Measurements from ENCODE around the gene NUMB.

The NUMB gene

DNA sequence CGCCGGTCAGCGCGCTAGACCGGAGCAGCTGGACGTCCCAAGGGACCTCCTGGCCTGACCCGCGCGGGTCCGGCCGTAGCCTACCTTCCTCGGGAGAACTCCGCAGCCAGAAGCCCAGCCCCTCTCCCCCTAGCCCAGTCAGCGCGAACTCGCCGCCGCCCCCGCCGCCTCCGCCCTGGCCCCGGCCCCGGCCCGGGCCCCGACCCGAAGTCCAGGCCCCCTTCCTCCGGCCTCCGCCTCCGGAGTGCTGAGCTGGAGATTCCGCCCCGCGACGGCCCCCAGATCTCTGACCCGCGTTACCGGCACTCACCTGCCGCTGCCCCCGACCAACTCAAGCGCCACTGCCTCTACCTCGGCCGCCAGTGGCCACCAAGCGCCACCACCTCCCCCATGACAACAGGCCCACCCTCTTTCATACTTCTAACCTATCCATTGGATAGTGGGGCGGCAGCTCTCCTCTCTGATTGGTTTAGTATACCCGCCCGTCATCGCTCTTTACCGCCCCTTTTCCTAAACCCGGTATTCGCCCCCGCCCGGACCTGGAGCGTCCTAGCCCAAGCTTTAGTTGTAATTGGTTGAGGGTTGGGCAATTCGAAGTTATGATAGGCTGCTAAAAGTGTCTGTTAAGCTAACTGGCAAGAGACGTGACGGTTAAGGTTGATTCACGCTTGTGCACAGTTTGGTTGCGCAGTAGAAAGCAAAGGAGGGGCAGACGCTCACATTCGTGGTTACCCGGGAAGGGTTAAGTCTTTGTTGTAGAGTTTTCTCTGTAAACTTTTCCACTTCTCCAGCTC is at the start of gene NUMB:
TSS of gene NUMB (minus strand) at position 364 of the 794 bp plus-strand sequence. CDS start 102,795 bp downstream, outside the sequence.
- peak; percentile 96 for DNase-seq (ENCODE audit: low spot score)

DNA sequence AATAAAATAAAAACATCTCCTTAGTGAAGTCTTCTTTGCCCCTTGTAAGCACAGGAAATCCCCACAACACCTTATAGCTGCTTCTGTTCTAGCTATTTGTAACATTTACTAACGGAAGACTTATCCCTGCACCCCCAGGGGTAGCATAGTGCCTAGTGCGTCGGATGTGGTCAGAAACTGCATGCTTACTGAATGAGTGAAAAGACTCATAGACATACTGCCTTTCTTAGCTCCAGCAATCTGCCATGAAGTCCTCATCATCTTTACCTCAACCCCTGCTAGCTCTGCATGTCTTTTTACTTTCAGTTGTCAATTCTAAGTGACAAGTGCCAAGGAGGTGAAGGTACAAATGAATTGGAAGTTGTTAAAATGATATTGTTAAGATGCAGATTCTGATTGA is 45.3 kb upstream of the NUMB start:
- no peak for DNase-seq (ENCODE audit: low spot score)

DNA sequence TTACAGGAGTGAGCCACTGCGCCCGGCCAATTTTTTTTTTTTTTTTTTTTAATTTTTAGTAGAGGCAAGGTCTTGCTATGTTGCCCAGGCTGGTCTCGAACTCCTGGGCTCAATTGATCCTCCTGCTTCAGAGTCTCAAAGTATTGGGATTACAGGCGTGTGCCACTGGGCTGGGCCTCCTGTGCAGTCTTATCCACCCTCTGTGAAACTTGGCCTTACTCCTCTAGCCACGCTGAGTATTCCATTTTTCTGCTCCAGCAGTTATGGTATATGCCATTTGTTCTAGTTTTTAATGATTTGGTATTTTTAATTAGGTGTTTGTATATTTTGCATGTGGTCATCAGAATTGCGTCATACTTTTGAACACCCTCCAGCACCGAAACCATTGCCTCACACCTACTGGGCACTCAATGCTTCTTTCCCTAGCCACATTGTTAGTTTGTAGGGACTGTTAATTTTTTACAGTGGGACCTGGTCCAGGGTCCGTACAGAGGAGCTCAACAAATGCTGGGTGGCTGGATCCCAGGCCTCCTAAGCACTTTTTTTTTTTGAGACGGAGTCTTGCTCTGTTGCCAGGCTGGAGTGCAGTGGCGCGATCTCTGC is 43.8 kb upstream of the NUMB start:
- DNase-seq (ENCODE audit: low spot score): no peak

DNA sequence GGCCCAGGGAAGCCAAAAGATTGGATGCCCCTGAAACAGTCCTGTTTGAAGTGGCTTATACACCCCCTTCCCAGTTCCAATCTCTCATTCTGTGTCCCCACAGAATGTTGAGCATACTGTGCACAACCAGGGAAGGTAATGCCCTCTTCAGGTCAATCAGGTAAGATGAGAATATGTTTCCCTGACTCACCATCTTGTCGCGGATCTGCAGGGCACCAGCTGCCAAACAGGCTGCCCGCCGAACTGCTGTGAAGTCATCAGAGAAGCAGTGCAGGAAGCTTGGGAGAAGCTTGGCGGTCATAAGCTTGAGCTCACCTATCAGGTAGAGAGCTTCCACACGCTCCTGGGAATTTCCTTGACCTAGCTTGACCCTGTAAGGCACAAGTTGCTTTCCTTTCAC is 42.0 kb upstream of the NUMB start:
- no peak for DNase-seq (ENCODE audit: low spot score)

DNA sequence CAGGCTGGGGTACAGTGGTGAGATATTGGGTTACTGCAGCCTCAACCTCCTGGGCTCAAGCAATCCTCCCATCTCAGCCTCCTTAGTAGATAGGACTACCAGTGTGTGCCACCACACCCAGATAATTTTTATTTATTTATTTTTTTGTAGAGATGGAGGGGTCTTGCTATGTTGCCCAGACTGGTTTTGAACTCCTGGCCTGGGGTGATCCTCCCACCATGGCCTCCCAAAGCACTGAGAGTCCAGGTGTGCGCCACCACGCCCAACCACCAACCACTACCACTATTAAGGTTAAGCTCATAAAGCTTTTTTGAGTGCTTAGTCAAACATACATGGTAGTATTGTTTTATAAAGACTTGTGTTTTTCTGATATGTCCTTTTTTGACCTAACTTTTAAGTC is 36.2 kb upstream of the NUMB start:
- no peak for DNase-seq (ENCODE audit: low spot score)

DNA sequence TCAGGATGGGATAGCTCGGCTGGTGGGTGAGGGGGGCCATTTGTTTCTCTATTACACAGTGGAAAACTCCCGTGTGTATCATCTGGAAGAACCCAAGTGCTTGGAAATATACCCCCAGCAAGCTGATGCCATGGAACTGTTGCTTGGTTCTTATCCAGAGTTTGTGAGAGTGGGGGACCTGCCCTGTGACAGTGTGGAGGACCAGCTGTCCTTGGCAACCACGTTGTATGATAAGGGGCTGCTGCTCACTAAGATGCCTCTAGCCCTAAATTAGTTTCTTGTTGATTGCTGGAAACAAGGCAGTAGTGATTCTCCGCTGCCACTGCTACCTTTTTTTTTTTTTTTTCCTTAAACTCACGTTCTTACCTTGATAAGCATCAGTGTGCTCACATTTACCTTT is 34.3 kb upstream of the NUMB start:
- DNase-seq (ENCODE audit: low spot score): no peak

DNA sequence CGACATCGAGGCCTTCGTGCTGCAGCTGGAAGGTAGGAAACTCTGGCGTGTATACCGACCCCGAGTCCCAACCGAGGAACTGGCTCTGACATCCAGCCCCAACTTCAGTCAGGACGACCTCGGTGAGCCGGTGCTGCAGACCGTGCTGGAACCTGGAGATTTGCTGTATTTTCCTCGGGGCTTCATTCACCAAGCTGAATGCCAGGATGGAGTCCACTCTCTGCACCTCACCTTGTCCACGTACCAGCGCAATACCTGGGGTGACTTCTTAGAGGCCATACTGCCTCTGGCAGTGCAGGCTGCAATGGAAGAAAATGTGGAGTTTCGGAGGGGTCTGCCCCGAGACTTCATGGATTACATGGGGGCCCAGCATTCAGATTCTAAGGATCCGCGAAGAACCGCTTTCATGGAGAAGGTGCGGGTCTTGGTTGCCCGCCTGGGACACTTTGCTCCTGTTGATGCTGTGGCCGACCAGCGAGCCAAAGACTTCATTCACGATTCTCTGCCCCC is 33.8 kb upstream of the NUMB start:
- DNase-seq (ENCODE audit: low spot score): no peak

DNA sequence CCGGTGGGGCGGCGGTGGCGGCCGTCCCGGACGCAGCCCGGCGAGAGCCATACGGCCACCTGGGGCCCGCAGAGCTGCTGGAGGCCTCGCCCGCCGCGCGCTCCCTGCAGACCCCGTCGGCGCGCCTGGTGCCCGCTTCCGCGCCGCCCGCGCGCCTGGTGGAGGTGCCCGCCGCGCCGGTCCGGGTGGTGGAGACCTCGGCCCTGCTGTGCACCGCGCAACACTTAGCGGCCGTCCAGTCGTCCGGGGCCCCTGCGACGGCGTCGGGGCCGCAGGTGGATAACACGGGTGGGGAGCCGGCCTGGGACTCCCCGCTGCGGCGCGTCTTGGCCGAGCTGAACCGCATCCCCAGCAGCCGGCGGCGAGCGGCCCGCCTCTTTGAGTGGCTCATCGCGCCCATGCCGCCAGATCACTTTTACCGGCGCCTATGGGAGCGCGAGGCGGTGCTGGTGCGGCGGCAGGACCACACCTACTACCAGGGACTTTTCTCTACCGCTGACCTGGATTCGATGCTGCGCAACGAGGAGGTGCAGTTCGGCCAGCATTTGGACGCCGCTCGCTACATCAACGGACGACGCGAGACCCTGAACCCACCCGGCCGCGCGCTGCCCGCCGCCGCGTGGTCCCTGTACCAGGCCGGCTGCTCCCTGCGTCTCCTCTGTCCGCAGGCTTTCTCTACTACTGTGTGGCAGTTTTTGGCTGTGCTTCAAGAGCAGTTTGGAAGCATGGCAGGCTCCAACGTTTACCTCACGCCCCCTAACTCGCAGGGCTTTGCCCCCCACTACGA is 33.1 kb upstream of the NUMB start:
- DNase-seq (ENCODE audit: low spot score): peak; percentile 77

DNA sequence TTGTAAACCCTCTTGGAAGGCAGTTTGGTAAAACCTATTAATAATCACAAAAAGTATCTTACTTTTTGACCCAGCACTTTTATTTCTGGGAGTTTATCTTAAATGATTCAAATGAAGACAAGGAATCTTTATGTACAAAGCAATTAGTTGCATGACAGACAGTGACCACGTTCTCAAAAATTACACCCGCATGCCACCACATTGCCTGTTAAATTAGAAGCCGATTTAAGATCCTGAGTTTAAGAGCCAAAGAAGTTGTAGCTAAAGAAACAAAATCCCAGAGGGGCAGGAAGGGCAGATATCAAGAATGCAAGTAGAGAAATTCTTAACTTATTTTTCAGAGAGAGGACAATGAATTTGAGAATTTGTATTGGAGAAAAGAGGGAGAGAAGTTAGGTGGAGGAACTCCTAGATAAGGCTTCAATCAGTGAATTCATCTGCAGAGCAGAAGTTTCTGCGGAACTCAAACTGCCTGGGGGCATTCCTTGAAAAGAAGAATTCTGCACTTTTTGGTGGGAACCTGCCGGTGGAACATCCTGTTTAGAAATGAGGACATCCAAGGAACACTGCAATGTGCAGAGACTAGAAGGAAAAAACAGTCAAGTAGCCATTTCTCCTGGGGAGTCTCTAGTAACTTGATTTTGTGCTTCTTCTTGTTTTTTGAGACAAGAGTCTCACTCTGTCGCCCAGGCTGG is 31.3 kb upstream of the NUMB start:
- DNase-seq (ENCODE audit: low spot score): no peak

DNA sequence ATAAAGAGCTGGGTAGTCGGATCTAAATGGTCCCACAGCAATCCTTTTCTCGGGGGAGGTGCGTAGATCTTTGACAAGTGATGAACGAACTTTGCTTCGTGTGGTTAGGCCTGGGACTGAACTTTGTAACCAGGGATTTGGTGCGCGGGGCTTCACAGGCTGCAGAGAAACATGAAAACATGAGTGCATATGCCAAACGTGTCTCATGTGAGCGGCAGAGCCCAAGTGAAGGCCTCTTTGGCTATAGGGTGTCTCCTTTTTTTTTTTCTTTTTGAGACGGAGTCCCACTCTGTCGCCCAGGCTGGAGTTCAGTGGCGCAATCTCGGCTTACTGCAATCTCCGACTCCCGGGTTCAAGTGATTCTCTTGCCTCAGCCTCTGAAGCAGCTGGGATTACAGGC is 20.3 kb upstream of the NUMB start:
- DNase-seq (ENCODE audit: low spot score): no peak

DNA sequence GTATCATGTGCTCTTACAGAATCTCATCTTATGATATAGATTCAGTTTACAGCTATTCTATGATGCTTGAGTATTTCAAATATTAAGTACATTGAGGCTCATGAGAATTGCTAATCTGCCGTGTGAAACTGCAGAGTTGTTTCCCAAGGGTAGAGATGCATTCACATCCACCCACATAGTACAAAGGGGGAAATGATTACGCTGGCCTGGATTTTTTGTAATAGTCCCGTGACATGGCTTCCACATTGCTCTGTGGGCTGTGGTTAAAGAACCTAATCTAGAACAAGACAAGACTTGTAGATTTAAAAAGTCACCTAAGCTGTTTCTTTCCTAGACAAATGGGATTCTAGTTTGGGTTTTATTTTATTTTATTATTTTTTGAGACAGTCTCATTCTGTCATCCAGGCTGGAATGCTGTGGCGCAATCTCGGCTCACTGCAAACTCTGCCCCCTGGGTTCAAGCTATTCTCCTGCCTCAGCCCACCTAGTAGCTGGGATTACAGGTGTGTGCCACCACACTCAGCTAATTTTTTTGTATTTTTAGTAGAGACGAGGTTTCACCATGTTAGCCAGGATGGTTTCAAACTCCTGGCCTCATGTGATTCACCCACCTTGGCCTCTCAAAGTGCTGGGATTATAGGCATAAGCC is 19.4 kb upstream of the NUMB start:
- DNase-seq (ENCODE audit: low spot score): no peak

DNA sequence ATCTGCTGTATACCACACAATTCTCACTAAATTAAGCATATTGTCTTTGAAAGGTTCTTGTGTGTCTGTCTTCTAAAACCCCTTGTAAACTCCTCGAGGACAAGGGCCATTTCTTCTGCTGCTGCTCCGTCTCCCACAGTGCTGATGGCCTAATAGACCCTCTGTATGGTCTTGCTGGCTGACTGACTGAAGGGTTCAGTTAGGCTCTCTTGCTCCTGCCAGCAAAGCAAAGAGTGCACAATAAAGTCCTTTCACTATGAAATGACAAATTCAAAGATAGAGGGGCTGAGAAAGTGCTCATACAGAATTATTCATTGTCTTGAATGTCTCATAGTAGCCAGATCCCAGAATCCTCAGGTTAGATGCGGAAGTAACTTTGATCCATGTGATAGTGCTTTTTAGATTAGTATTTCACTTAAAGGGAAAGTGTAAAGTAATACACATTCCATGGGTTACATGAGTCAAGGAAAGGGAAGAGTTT is 18.1 kb upstream of the NUMB start:
- DNase-seq (ENCODE audit: low spot score): no peak

DNA sequence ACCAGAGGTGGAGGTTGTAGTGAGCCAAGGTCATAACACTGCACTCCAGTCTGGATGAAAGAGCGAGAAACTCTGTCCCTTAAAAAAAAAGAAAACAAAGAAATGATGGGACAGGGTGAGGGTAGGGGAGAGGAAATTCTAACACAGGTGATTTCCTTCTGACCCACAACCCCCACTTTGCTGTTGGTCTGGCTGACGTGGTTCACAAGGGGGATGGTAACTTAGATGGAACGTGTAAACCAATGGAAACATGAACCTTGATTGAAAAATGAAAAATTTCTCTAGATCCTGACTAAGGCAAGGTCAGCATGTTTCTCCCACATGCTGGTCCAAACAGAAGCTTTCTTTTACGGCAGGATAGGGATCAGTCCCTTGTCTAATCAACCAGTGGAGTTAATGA is 16.6 kb upstream of the NUMB start:
- DNase-seq (ENCODE audit: low spot score): no peak

DNA sequence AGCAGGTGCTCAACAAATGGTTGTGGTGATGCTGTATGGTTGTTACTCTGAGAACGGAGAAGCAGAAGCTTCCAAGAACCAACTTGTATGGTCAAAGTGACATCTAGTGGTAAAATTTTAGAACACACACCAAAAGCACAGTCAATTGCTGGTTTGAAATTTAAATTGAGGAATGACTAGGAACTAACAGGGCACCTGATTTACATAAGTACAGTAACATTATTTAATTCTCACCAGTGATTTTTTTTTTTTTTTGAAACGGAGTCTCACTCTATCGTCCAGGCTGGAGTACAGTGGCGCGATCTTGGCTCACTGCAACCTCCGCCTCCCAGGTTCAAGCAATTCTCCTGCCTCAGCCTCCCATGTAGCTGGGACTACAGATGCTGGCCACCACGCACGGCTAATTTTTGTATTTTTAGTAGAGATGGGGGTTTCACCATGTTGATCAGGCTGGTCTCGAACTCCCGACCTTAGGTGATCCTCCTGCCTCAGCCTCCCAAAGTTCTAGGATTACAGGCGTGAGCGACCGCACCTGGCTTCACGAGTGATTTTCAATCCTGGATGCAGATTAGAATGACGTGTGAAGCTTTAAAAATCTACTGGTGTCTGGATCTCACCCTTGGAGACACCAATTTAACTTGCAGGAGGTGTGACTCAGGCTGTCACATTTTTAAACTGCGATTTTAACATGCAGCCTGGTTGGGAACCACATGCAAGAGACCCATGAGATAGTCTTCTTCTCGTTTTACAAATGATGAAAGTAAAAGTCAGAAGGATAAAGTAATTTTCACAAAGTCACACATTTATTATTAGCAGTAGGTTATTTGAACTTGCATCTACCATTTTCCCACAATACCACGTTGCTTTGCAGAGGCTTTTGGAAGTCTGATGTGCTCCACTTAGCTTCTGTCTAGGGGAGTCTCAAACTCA is 14.1 kb upstream of the NUMB start:
- DNase-seq (ENCODE audit: low spot score): peak; percentile 69

DNA sequence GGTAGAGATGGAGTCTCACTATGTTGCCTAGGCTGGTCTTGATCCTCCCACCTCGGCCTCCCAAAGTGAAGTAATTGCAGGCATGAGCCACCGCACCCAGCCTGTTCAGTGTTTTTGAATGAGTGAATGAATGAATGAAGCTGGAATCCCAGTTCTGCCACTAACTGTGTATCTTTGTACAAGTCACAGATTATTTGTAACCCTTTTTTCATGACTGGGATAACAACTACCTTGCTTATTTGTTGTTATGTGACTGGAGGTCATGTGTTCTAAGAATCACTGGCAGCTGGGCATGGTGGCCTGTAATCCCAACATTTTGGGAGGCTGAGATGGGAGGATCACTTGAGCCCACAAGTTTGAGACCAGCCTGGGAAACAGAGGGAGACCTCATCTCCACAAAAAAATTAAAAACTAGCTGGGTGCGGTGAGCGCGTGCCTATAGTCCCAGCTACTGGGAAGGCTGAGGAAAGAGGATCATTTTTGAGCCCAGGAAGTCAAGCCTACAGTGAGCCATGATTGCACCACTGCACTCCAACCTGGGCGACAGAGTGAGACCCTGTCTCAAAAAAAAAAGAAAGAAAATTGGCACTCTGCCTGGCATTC is 13.3 kb upstream of the NUMB start:
- no peak for DNase-seq (ENCODE audit: low spot score)

DNA sequence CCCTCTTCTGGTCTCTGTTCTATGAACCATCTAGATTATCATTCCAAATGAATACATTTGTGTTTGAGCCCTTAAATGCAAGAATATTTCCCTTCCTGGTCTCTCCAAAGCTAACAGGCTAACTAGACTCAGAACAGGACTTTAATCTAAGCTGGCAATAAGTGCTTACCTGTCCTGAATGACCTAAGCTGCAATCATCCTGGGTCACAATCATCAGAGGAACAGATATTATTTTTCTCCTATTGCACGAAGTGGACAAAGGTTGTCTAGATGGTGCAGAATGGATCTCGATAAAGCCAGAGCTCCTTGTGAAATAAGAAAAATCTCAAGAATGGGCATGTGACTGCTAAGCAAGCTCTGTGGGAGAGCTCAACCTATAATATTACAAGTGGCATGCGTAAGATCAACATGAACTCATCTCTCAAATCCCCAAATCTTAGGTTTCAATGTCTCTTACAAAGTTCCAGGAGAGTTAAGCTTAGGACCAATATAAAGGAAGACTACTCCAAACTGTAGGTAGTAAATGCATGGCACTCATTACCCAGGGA is 10.6 kb upstream of the NUMB start:
- DNase-seq (ENCODE audit: low spot score): no peak

DNA sequence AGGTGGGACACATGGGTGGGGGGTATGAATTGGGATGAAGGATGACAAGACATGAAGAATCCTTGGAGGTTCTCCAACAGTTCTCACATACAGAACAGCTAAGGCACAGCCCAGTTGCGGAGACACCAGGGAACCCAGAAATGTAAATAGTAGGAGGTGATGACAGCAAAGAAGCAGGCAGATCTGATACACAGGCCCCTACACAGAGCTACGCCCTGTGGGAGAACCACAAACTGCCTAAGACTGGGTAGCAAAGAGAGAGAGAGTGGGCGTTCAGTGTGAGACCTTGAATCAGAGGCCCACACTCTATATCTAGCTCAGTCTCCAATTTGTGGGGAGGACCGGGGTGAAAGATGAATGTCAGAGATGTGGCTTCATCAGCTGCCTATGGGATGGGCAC is 9.5 kb upstream of the NUMB start:
- DNase-seq (ENCODE audit: low spot score): no peak

DNA sequence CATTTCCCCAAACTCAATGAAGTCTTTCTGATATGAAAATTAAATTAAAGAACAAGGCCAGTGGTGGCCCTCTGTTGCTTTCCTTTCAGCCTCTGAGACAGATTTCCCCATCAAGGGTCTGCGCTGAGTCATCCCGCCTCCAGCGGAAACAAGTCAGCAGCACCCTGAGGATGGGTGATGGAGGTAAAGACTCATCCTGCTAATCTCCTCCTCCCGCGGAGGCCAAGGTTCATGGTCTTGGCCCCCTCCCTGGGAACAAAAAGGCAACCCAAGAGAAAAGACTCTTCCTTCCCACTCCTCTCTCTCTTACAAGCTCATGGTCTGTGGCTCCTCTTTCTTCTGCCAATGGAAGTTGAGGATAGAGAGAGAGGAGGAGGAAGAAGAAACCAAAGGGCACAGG is 9.0 kb upstream of the NUMB start:
- no peak for DNase-seq (ENCODE audit: low spot score)

DNA sequence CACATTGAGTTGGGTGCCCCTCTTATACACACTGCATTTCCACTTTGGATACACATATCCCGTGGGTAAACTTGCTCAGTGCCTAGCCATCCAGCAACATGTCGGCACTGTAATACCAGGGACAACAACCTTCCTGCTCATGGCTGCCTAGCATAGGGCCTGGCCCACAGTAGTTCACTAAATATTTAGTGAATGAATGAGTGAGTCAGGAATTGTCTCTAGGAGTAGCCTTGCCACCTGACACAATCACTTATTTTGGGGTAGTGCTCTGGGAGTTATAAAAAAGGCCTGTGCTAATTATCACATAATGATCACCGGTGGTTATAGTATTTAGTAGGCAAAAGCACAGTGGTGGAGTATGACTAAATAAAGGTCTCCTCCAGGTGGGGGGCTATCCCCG is 8.5 kb upstream of the NUMB start:
- no peak for DNase-seq (ENCODE audit: low spot score)
